Breast epithelium (tissue), 3 donors: Measurements from ENCODE around the gene ASTN2.

Experiments used
- POLR2A ChIP-seq: fragments of 450-650 bp; IDR thresholded peaks from one replicate; pipeline ENCODE4 v1.6.1; 2016; ENCODE audit warnings: antibody characterized with exemption, mild to moderate bottlenecking, moderate library complexity
- POLR2AphosphoS5 ChIP-seq, 3 donors: sonication (generic); formaldehyde crosslinking; IDR thresholded peaks; one replicate each; pipeline ENCODE4 v1.6.1; 2017; ENCODE audit warnings: antibody characterized with exemption in 3 of 3
- TF ChIP-seq, protein P1 (sequence below), 3 donors: fragments of 450-650 bp; IDR thresholded peaks; one replicate each; pipeline ENCODE4 v1.5.1; 2016 to 2017; ENCODE audit warnings: antibody characterized with exemption in 3 of 3, mild to moderate bottlenecking in 3 of 3, moderate library complexity in 3 of 3

DNA sequence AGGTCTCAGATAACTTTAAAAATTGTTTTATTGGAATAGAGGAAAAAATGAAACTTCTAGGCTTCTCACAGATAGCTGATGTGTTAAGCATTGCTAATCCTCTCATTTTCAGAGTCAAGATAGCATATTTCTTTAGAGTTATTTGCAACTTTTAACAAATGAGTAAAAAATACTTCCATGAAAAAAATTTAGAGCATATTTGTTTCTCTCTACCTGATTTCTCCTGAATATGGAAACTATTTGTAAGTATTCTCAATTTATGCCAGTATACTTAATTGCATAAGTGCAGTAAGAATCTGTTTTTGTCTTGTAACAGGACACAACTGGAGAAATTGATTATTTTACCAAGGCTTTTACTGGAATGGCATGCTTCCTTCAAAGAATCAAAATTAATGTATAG, 731.3 kb downstream of the ASTN2 start:
- TF ChIP-seq, protein P1, sequence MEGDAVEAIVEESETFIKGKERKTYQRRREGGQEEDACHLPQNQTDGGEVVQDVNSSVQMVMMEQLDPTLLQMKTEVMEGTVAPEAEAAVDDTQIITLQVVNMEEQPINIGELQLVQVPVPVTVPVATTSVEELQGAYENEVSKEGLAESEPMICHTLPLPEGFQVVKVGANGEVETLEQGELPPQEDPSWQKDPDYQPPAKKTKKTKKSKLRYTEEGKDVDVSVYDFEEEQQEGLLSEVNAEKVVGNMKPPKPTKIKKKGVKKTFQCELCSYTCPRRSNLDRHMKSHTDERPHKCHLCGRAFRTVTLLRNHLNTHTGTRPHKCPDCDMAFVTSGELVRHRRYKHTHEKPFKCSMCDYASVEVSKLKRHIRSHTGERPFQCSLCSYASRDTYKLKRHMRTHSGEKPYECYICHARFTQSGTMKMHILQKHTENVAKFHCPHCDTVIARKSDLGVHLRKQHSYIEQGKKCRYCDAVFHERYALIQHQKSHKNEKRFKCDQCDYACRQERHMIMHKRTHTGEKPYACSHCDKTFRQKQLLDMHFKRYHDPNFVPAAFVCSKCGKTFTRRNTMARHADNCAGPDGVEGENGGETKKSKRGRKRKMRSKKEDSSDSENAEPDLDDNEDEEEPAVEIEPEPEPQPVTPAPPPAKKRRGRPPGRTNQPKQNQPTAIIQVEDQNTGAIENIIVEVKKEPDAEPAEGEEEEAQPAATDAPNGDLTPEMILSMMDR (IDR thresholded peaks at IDR 0.05): no peak
- TF ChIP-seq POLR2A (no peak), POLR2AphosphoS5 (IDR thresholded peaks at IDR 0.05) (no peak)
